ENCODE data around the gene MRM2.

Gene MRM2

GRCh38 chr7:2239242-2239641 lies 2.8 kb downstream of the MRM2 start:
- Mint-ChIP-seq H3K27me3 (ENCODE audit: low read depth, poor library complexity) (no peaks in the 10 kb centered on the region), H3K4me3 (no peak overlapping the region), H3K9me3 (no peaks in the 10 kb centered on the region), H3K27ac (no peak overlapping the region), H3K4me1 (peaks cover 19% of the 10 kb centered on the region), H3K36me3 (ENCODE audit: low read depth) (peaks cover 48% of the 10 kb centered on the region)
- DNase-seq, result no peak
- TF ChIP-seq, protein P1, sequence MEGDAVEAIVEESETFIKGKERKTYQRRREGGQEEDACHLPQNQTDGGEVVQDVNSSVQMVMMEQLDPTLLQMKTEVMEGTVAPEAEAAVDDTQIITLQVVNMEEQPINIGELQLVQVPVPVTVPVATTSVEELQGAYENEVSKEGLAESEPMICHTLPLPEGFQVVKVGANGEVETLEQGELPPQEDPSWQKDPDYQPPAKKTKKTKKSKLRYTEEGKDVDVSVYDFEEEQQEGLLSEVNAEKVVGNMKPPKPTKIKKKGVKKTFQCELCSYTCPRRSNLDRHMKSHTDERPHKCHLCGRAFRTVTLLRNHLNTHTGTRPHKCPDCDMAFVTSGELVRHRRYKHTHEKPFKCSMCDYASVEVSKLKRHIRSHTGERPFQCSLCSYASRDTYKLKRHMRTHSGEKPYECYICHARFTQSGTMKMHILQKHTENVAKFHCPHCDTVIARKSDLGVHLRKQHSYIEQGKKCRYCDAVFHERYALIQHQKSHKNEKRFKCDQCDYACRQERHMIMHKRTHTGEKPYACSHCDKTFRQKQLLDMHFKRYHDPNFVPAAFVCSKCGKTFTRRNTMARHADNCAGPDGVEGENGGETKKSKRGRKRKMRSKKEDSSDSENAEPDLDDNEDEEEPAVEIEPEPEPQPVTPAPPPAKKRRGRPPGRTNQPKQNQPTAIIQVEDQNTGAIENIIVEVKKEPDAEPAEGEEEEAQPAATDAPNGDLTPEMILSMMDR (IDR thresholded peaks at IDR 0.05), result no peak

DNA sequence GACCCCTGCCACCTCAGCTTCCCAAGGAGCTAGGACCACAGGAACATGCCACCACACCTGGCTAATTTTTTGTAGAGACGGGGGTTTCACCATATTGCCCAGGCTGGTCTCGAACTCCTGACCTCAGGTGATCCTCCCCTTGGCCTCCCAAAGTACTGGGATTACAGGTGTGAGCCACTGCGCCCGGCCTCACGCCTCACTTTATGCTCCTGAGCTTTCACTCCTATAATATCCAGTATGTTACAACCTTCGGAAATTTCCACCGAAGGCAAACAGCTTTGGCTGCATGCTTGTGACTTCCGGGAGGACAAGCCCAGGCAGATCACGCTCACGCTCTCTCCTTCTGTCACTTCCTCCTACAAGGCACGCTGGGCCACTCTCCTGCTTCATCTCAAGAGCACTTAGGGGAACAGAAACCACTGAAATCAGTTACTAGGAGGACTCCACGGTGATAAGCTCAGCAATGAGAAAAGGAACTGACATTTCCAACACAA lies 4.8 kb downstream of the MRM2 start:
- peak overlapping the region; percentile 54 for H3K27ac Mint-ChIP-seq
- no peak overlapping the region for H3K4me3 Mint-ChIP-seq
- TF ChIP-seq, protein P1 (IDR thresholded peaks at IDR 0.05), result no peak
- H3K27me3 Mint-ChIP-seq (ENCODE audit: low read depth, poor library complexity), result no peaks in the 10 kb centered on the region
- peaks cover 15% of the 10 kb centered on the region for H3K4me1 Mint-ChIP-seq
- H3K9me3 Mint-ChIP-seq, result no peaks in the 10 kb centered on the region
- no peak for DNase-seq
- H3K36me3 Mint-ChIP-seq (ENCODE audit: low read depth), result peaks cover 49% of the 10 kb centered on the region

DNA sequence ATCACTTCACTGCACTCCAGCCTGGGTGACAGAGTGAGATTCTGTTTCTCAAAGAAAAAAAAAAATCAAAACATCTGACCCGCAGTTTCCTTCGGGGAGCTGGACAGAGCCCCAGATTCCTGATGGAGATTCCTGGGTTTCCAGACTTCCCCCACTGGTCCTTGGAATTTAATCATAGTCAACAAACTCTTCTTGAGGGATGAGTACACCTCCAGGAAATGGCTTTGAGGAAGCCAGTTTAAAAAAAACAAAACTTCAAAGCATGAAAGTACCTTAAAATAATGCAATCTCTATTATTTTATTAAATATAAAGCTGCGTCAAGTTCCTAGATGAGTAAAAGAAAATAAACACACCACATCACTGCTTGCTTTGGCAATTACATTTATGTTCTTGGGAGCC lies 8.1 kb downstream of the MRM2 start:
- Mint-ChIP-seq H3K4me1 (peaks cover 32% of the 10 kb centered on the region), H3K36me3 (ENCODE audit: low read depth) (peaks cover 50% of the 10 kb centered on the region), H3K27ac (no peak overlapping the region), H3K9me3 (no peaks in the 10 kb centered on the region), H3K4me3 (peak overlapping the region; percentile 70), H3K27me3 (ENCODE audit: low read depth, poor library complexity) (no peaks in the 10 kb centered on the region)
- TF ChIP-seq, protein P1 (IDR thresholded peaks at IDR 0.05), result no peak
- no peak for DNase-seq

GRCh38 chr7:2232766-2233520 lies 9.1 kb downstream of the MRM2 start, which contains the start of gene MAD1L1:
MAD1L1 (minus strand) TSS chr7:2232945; CDS start chr7:2230133, 2,812 bp downstream.
- Mint-ChIP-seq H3K27ac (peak within 1 kb of the TSS; percentile 68), H3K9me3 (no peaks in the 10 kb centered on the region), H3K4me1 (peaks cover 32% of the 10 kb centered on the region), H3K4me3 (peak within 1 kb of the TSS; percentile 95), H3K27me3 (ENCODE audit: low read depth, poor library complexity) (no peaks in the 10 kb centered on the region), H3K36me3 (ENCODE audit: low read depth) (peaks cover 43% of the 10 kb centered on the region)
- TF ChIP-seq, protein P1 (IDR thresholded peaks at IDR 0.05), result no peak
- peak; percentile 95 for DNase-seq

DNA sequence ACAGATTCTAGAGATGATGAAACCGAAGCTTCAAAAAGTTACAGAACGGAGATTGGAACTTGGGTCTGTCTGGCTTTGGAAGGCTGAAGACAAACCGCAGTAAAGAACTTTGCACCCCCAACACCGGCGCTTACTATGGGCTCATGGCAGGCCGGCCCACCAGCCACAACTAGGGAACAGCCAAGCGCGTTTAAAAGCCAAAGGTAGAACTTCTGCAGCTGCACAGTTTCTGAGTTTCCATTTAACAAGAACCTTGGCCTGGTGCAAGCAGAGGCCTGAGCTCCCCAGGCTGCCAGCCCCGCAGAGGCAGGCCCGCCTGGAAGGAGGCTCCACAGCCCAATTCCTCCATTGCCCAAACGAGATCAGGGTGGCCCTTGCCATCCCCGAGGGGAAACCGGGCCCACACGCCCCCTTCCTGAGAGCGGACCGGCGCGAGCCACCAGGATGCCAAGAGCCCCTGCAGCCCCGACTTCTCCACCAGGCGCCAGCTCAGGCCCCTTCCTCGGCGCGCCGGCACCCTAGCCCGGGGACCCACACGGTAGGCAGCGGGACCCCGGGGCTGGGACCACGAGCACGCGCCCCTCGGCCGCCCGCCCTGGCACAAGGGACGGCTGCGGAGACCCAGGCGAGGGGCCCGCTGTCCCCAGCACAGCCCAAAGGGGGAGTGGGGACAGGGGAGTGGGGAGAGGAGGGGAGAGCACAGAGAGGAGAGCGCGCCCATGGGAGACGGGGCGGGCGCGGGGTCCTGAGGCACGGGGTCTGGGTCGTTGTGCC lies 9.8 kb downstream of the MRM2 start:
- H3K27ac Mint-ChIP-seq, result peak overlapping the region; percentile 48
- peaks cover 43% of the 10 kb centered on the region for H3K36me3 Mint-ChIP-seq (ENCODE audit: low read depth)
- peak; percentile 59 for DNase-seq
- TF ChIP-seq, protein P1 (IDR thresholded peaks at IDR 0.05), result no peak
- H3K27me3 Mint-ChIP-seq (ENCODE audit: low read depth, poor library complexity), result no peaks in the 10 kb centered on the region
- peak overlapping the region; percentile 95 for H3K4me3 Mint-ChIP-seq
- H3K9me3 Mint-ChIP-seq, result no peaks in the 10 kb centered on the region
- peaks cover 32% of the 10 kb centered on the region for H3K4me1 Mint-ChIP-seq
